Central memory CD8-positive, alpha-beta T cell (primary cell): ENCODE measurements around the gene TNFAIP8.

Source experiments
- ATAC-seq: fragments of 150-1000 bp; cut with Tn5 transposase; replicated peaks from 2 replicates; pipeline ENCODE4 v1.10.0; 2022; ENCODE audit warnings: mild to moderate bottlenecking, moderate FRiP score, moderate number of reproducible peaks; ENCODE audit not compliant: poor library complexity, severe bottlenecking; ENCODE audit errors: extremely low read depth
- DNase-seq, 2 donors: peaks; one replicate each; pipeline ENCODE4 v3.0.0; 2021; ENCODE audit warnings: low spot score in 2 of 2
- H3K27ac Mint-ChIP-seq: one replicate; pipeline ENCODE4 v1.8.0; 2022; ENCODE audit warnings: low read depth, mild to moderate bottlenecking, moderate library complexity, mixed read lengths
- H3K27me3 Mint-ChIP-seq: one replicate; pipeline ENCODE4 v1.8.0; 2022; ENCODE audit warnings: mixed read lengths
- H3K36me3 Mint-ChIP-seq: one replicate; pipeline ENCODE4 v1.8.0; 2022; ENCODE audit warnings: mild to moderate bottlenecking, moderate library complexity, mixed read lengths; ENCODE audit not compliant: insufficient read depth
- H3K4me1 Mint-ChIP-seq: one replicate; pipeline ENCODE4 v1.8.0; 2022; ENCODE audit warnings: mixed read lengths
- H3K4me3 Mint-ChIP-seq: one replicate; pipeline ENCODE4 v1.8.0; 2022; ENCODE audit warnings: mild to moderate bottlenecking, moderate library complexity, mixed read lengths
- H3K9me3 Mint-ChIP-seq: one replicate; pipeline ENCODE4 v1.8.0; 2022; ENCODE audit warnings: mixed read lengths

Gene TNFAIP8

GRCh38 chr5:119332208-119332607 lies 23.6 kb upstream of the TNFAIP8 start:
- peaks cover 94% of the 10 kb centered on the region for H3K4me1 Mint-ChIP-seq
- H3K4me3 Mint-ChIP-seq = peak overlapping the region; percentile 73
- peak overlapping the region; percentile 93 for H3K27ac Mint-ChIP-seq
- no peaks in the 10 kb centered on the region for H3K27me3 Mint-ChIP-seq
- ATAC-seq (no peak), DNase-seq (no peak)
- no peaks in the 10 kb centered on the region for H3K9me3 Mint-ChIP-seq
- H3K36me3 Mint-ChIP-seq = peaks cover 12% of the 10 kb centered on the region

GRCh38 chr5:119332978-119333401 lies 22.8 kb upstream of the TNFAIP8 start:
- no peaks in the 10 kb centered on the region for H3K27me3 Mint-ChIP-seq
- H3K4me3 Mint-ChIP-seq = peak overlapping the region; percentile 73
- ATAC-seq = no peak
- no peaks in the 10 kb centered on the region for H3K9me3 Mint-ChIP-seq
- DNase-seq = no peak
- H3K4me1 Mint-ChIP-seq = peaks cover 95% of the 10 kb centered on the region
- H3K27ac Mint-ChIP-seq = peak overlapping the region; percentile 93
- peaks cover 13% of the 10 kb centered on the region for H3K36me3 Mint-ChIP-seq

GRCh38 chr5:119333421-119333851 lies 22.4 kb upstream of the TNFAIP8 start:
- no peaks in the 10 kb centered on the region for H3K9me3 Mint-ChIP-seq
- H3K36me3 Mint-ChIP-seq = peaks cover 14% of the 10 kb centered on the region
- ATAC-seq (no peak), DNase-seq (no peak)
- peak overlapping the region; percentile 93 for H3K27ac Mint-ChIP-seq
- H3K27me3 Mint-ChIP-seq = no peaks in the 10 kb centered on the region
- H3K4me3 Mint-ChIP-seq = peak overlapping the region; percentile 73
- peaks cover 95% of the 10 kb centered on the region for H3K4me1 Mint-ChIP-seq

- Mint-ChIP-seq H3K4me3 (peak overlapping the region; percentile 68), H3K36me3 (peaks cover 10% of the 10 kb centered on the region), H3K9me3 (no peaks in the 10 kb centered on the region), H3K4me1 (peaks cover 93% of the 10 kb centered on the region), H3K27me3 (no peaks in the 10 kb centered on the region), H3K27ac (peak overlapping the region; percentile 93)
- no peak for ATAC-seq
- no peak for DNase-seq
These were observed 20.6 kb upstream of the TNFAIP8 start for GRCh38 chr5:119335261-119335677.

- Mint-ChIP-seq H3K4me1 (peaks cover 93% of the 10 kb centered on the region), H3K36me3 (peaks cover 16% of the 10 kb centered on the region), H3K27me3 (no peaks in the 10 kb centered on the region), H3K27ac (peak overlapping the region; percentile 93), H3K9me3 (no peaks in the 10 kb centered on the region), H3K4me3 (peak overlapping the region; percentile 68)
- ATAC-seq (no peak), DNase-seq (no peak)
These were observed 19.6 kb upstream of the TNFAIP8 start for GRCh38 chr5:119336262-119336661.

GRCh38 chr5:119336845-119337580 lies 18.8 kb upstream of the TNFAIP8 start:
- ATAC-seq = no peak
- H3K4me1 Mint-ChIP-seq = peaks cover 93% of the 10 kb centered on the region
- no peaks in the 10 kb centered on the region for H3K27me3 Mint-ChIP-seq
- peak overlapping the region; percentile 77 for H3K4me3 Mint-ChIP-seq
- H3K36me3 Mint-ChIP-seq = peaks cover 20% of the 10 kb centered on the region
- H3K9me3 Mint-ChIP-seq = no peaks in the 10 kb centered on the region
- H3K27ac Mint-ChIP-seq = peak overlapping the region; percentile 86
- DNase-seq = no peak

- peak; percentile 11 for ATAC-seq
These were observed 17.4 kb upstream of the TNFAIP8 start for GRCh38 chr5:119338326-119338946.

GRCh38 chr5:119339344-119339743 lies 16.5 kb upstream of the TNFAIP8 start:
- no peaks in the 10 kb centered on the region for H3K9me3 Mint-ChIP-seq
- peaks cover 16% of the 10 kb centered on the region for H3K36me3 Mint-ChIP-seq
- ATAC-seq = no peak
- H3K4me3 Mint-ChIP-seq = peak overlapping the region; percentile 77
- DNase-seq = no peak
- peaks cover 95% of the 10 kb centered on the region for H3K4me1 Mint-ChIP-seq
- H3K27ac Mint-ChIP-seq = peak overlapping the region; percentile 86
- H3K27me3 Mint-ChIP-seq = no peaks in the 10 kb centered on the region

More at GRCh38 chr5:119338326-119338946, 17.4 kb upstream of the TNFAIP8 start:
- Mint-ChIP-seq H3K27me3 (no peaks in the 10 kb centered on the region), H3K4me3 (peak overlapping the region; percentile 77), H3K36me3 (peaks cover 19% of the 10 kb centered on the region), H3K27ac (peak overlapping the region; percentile 86), H3K9me3 (no peaks in the 10 kb centered on the region), H3K4me1 (peaks cover 93% of the 10 kb centered on the region)
- no peak for DNase-seq

GRCh38 chr5:119339965-119340364 lies 15.9 kb upstream of the TNFAIP8 start:
- Mint-ChIP-seq H3K4me1 (peaks cover 94% of the 10 kb centered on the region), H3K4me3 (peak overlapping the region; percentile 77), H3K27me3 (no peaks in the 10 kb centered on the region), H3K9me3 (no peaks in the 10 kb centered on the region), H3K27ac (peak overlapping the region; percentile 86), H3K36me3 (peaks cover 16% of the 10 kb centered on the region)
- DNase-seq (no peak), ATAC-seq (no peak)

- peak; percentile 62 for ATAC-seq
- peak; percentile 28 to 42 for DNase-seq
- peaks cover 93% of the 10 kb centered on the region for H3K4me1 Mint-ChIP-seq
These were observed 15.1 kb upstream of the TNFAIP8 start for GRCh38 chr5:119340597-119341218.

GRCh38 chr5:119341452-119342349 lies 14.1 kb upstream of the TNFAIP8 start:
- Mint-ChIP-seq H3K4me1 (peaks cover 95% of the 10 kb centered on the region), H3K9me3 (no peaks in the 10 kb centered on the region), H3K27me3 (no peaks in the 10 kb centered on the region), H3K27ac (peak overlapping the region; percentile 86), H3K4me3 (peak overlapping the region; percentile 77), H3K36me3 (peaks cover 18% of the 10 kb centered on the region)
- peak; percentile 26 for ATAC-seq
- no peak for DNase-seq

More at GRCh38 chr5:119340597-119341218, 15.1 kb upstream of the TNFAIP8 start:
- H3K27ac Mint-ChIP-seq = peak overlapping the region; percentile 86
- H3K36me3 Mint-ChIP-seq = peaks cover 18% of the 10 kb centered on the region
- H3K9me3 Mint-ChIP-seq = no peaks in the 10 kb centered on the region
- H3K27me3 Mint-ChIP-seq = no peaks in the 10 kb centered on the region
- peak overlapping the region; percentile 77 for H3K4me3 Mint-ChIP-seq

- no peaks in the 10 kb centered on the region for H3K27me3 Mint-ChIP-seq
- H3K36me3 Mint-ChIP-seq = peaks cover 19% of the 10 kb centered on the region
- H3K27ac Mint-ChIP-seq = peak overlapping the region; percentile 86
- no peak for DNase-seq
- no peaks in the 10 kb centered on the region for H3K9me3 Mint-ChIP-seq
- peaks cover 94% of the 10 kb centered on the region for H3K4me1 Mint-ChIP-seq
- ATAC-seq = no peak
- H3K4me3 Mint-ChIP-seq = peak overlapping the region; percentile 77
These were observed 13.4 kb upstream of the TNFAIP8 start for GRCh38 chr5:119342406-119342805.
